SH-SY5Y (cell line): ENCODE data around the gene ARFGAP3.

Experiments used
- GATA2 ChIP-seq: IDR thresholded peaks from 2 replicates; pipeline ENCODE4 v1.6.1; 2011; ENCODE audit warnings: mild to moderate bottlenecking, low read depth, low read length
- GATA3 ChIP-seq: IDR thresholded peaks from 2 replicates; pipeline ENCODE4 v1.6.1; 2011; ENCODE audit warnings: low read depth, mild to moderate bottlenecking, low read length, moderate library complexity

ARFGAP3 gene, protein sequence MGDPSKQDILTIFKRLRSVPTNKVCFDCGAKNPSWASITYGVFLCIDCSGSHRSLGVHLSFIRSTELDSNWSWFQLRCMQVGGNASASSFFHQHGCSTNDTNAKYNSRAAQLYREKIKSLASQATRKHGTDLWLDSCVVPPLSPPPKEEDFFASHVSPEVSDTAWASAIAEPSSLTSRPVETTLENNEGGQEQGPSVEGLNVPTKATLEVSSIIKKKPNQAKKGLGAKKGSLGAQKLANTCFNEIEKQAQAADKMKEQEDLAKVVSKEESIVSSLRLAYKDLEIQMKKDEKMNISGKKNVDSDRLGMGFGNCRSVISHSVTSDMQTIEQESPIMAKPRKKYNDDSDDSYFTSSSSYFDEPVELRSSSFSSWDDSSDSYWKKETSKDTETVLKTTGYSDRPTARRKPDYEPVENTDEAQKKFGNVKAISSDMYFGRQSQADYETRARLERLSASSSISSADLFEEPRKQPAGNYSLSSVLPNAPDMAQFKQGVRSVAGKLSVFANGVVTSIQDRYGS

GRCh38 chr22:42856865-42857704 is at the start of gene ARFGAP3:
TSS of gene ARFGAP3 (minus strand) at chr22:42857273. CDS start at chr22:42857182, 91 bp downstream.
- TF ChIP-seq GATA3 = no peak
- TF ChIP-seq GATA2 = no peak

DNA sequence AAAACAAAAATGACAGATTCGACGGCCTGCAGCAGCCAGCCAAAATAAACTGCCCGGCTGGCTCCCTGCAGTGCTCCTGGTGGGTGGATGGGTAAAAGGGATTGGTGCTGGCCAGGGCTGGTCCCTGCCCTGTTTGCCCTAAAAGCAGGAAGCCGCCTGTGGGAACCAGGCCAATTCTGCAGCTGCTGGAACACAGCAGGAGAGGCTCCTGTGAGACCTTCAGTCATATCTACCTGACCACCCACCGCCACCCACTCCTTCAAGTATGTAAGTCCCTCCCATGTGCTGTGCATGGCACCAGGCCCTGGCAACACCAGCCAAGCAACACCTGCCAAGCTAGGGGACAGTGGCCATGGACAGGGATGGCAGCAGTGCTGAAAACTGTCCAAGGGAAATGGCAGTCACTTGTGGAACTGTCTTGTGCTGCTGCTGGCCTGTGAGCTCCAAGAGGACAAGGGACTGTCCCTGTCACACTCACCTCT is 48.7 kb upstream of the ARFGAP3 start:
- no peak for TF ChIP-seq GATA3
- no peak for TF ChIP-seq GATA2

DNA sequence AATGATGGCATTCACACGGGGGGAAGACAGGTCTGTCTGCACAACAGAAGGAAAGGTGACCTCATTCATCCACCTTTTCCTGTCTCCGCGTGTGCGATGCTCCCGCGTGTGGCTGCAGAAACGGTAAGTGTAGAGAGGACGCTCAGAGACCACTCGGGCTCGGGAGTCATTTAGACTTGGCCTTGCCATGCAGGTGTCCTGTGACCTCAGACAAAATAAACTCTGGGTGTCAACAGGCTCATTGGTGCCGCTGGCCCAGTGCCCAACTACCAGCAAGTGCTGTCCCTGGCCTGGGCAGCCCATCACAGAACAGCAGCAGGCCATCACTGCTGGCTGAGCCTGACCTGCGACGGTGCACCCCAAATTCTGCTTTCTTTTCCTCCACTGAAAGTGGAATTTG is 48.1 kb upstream of the ARFGAP3 start:
- TF ChIP-seq GATA2 = no peak
- TF ChIP-seq GATA3 = no peak

DNA sequence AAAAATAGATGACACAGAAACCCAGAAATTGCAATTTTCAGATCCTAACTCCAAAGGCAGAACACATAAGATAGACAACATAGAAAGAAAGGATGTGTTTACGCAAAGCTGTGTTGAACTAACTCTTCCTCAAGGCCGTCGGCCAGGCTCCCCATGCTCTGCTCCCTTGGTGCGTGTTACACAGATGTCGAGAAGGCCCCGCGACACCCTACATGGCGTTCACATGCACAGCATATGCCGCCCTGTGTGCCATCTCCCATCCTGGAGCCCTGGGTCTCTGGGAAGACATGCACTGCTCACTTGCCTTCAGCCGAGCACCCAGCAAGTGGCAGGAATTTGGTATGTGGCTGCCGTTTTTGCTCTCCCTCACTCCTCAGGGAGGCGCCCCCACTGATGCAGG is 47.0 kb upstream of the ARFGAP3 start:
- TF ChIP-seq GATA3 (no peak), GATA2 (no peak)

DNA sequence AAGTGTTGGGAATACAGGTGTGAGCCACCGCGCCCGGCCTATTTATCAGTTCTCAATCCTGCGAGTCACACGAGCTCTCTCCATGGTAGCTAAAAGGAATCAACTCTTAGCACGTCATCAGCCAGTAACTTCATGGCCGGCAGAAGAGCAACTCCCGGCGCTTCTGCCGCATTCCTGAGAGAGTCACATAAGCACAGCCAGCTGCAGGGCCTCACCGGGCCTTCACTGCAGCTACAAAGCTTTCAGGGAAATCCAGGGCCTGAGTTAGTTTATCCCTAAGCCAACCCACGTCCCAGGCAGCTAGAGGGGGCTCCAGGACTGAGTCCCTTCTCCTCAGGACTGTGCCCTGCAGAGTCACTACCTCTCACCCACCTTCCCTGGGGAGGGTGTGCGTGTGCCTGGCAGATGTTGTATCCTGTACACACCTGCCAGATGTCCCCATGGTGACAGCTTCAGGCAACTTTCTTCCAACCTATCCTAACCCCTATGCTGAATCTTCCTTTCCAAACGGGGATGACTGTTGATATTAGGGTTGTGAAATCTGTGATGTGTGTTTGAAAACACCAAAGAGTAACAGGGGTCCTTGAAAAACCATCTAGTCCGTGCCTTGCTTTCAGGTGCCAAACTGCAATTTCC is 45.9 kb upstream of the ARFGAP3 start:
- no peak for TF ChIP-seq GATA3
- TF ChIP-seq GATA2 = no peak

GRCh38 chr22:42901790-42902508 is 44.9 kb upstream of the ARFGAP3 start:
- TF ChIP-seq GATA2 (no peak), GATA3 (no peak)

- TF ChIP-seq GATA2 (no peak), GATA3 (no peak)
Measured at GRCh38 chr22:42897960-42898359, 40.9 kb upstream of the ARFGAP3 start.

- TF ChIP-seq GATA2 = no peak
- TF ChIP-seq GATA3 = no peak
Measured at GRCh38 chr22:42895541-42895981, 38.5 kb upstream of the ARFGAP3 start.

DNA sequence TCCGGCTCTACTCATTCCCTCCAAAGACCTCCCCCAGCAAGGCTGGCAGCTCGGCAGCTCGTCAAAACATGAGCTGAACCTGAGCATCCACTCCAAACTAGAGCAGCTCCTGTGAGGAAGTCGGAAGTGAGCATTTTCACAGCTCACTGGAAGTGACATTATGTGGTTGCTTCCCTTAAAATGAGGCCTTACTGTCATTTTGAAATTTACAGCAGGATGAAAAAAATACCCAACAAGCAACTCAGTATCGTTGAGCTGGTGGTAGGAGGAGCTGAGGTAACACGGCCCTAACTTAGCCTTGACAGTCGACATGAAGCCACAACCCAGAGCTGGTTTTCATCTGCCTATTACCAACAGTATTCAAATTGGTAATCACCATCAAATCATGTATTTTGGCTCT is 38.0 kb upstream of the ARFGAP3 start:
- TF ChIP-seq GATA2 (no peak), GATA3 (no peak)

DNA sequence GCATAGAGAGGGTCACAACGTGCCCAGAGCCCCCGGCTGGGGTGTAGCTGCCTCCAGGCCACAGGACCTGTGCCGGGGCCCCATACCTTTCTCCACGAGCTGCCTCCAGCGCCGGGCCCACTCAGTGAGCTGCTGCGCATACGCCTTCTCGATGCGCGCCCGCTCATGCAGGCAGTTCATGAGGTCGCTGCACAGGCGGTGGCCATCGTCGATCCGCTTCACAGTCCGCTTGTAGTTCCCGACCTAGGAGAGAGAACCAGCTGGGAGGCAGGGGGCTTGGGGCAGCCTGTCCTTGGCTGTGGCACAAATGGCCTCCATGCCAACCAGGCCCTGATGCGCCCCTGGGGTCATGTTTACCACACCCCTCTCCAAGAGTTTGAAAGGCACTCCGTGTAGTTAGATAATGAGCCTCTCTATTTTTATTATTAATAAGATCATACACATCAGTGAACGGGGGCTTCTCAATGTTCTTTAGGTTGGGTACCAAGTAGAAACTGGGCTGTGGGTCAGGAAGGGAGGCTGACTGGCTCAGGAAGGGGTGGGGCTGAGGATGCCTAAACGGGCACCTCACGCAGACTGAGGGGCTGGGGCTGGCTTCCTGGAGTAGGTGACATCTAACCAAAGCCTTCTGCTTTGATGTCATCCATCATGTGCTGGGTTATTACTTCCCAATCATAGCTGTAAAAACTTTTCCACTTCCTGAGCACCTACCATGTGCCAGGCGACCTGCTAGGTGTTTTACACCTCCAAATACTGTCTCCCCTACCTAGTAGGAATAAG is 36.5 kb upstream of the ARFGAP3 start:
- no peak for TF ChIP-seq GATA3
- TF ChIP-seq GATA2 = no peak

DNA sequence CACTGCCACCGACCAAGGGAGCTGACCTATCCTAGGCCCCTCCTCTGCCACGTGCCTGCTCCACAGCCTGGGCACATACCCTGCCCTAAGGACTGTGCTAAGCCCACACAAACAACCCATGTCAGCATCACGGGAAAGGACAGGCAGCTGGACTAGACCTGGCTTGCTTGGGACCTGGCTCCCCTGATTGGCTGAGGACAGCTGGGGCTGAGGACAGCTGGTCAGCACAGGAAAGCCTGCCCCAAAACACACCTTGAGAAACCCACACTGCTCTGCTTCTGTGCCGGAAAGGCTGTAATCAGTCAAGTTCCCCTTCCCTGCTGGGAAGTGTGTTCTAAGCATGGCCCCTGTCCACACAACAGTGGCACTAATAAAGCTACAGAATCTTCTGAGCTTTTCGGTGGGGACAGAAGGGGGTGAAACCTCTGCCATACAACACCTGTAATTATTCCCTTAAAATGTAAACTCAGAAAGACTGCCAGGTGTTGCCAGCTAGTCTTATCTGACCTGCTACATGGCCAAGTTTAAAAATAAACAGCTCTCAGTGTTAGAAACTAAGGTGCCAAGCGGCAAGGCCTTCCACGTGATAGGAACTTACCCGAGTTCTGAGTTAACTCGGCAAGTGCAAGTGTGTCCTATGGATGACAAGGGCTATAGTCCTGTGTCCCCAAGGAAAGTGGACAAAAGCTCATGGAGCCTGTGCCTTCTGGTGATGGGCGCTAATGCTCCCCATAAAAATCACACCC is 35.7 kb upstream of the ARFGAP3 start:
- no peak for TF ChIP-seq GATA2
- no peak for TF ChIP-seq GATA3

- TF ChIP-seq GATA2 (no peak), GATA3 (no peak)
Measured at GRCh38 chr22:42892156-42892555, 35.1 kb upstream of the ARFGAP3 start.

GRCh38 chr22:42891696-42892095 is 34.6 kb upstream of the ARFGAP3 start:
- TF ChIP-seq GATA3 = no peak
- TF ChIP-seq GATA2 = no peak
